Measurements from ENCODE around the gene ARHGDIG.

The ARHGDIG gene

DNA sequence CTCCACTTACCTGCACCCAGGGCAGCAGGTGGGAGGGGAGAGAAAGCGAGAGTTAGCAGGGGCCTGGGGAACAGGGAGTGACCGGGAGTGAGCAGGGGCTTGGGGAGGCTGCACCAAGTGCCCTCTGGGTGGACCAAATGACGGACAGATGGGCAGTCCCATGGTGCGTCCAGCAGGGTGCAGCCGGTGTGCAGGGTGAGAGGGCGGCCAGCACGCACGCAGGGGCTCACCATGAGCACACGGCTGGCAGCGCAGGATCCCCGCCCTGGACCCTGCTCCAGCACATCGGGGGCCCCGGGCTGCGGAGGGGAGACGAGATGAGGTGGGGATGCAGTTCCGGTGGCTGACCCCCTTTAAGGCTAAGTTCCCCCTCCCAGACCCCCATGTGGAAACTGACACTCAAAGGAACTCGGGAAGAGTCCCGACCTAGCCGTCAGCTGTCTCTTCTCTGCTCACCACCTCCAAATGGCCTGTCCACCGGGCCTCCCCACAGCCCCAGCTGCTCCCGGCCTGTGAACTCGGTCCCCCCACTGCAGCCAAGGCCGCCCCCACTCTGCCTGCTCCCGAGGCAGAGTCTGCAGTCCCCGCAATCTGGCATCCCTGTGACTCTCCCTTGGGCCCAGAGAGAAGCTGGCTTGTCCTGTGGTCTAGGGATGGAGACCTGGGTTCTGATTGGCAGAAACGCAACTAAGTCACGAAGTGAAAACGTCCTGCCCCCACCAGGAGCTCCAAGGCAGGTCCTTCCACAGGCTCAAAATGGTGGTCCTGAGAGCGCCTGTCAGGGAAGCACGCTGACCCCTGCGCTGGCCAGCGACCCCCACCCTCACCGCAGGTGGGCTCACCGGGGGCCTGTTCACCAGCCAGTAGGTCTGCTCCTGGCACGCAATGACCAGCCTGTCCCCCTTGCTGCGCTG, 7.5 kb upstream of the ARHGDIG start:
- H2AFZ ChIP-seq (ENCODE audit: low read length) = no peak overlapping the region
- no peaks in the 10 kb centered on the region for H3K9me3 ChIP-seq (replicated peaks in 1 of 2; ENCODE audit: control insufficient read depth in 2 of 2, insufficient read depth in 1 of 2, low read depth in 1 of 2, low read length in 2 of 2)
- no peak overlapping the region for H3K4me3 ChIP-seq (ENCODE audit: low read length in 2 of 2)
- H3K23ac ChIP-seq (ENCODE audit: low read depth, low read length, poor library complexity) = peak overlapping the region; percentile 73
- no peak overlapping the region for H2BK5ac ChIP-seq (ENCODE audit: low read length)
- H3K36me3 ChIP-seq (replicated peaks in 1 of 2; ENCODE audit: control insufficient read depth in 2 of 2, insufficient read depth in 2 of 2, low read length in 2 of 2) = no peaks in the 10 kb centered on the region
- H3K27me3 ChIP-seq (ENCODE audit: control insufficient read depth in 3 of 3, insufficient read depth in 3 of 3, low read depth in 1 of 3, low read length in 3 of 3) = peaks cover 3 to 41% (median 24%) of the 10 kb centered on the region in 3 experiments
- H3K27ac ChIP-seq (replicated peaks; ENCODE audit: low read length) = no peak overlapping the region
- H4K8ac ChIP-seq (ENCODE audit: low read depth, low read length) = no peak overlapping the region
- no CpG with 5 or more reads among the region's 36 CpGs for WGBS, 2 donors (ENCODE audit: extremely low coverage in 2 of 2, insufficient read length in 2 of 2, insufficient replicate concordance in 1 of 2)
- H3K4ac ChIP-seq (ENCODE audit: low read length) = peak overlapping the region; percentile 37
- H3K4me1 ChIP-seq (ENCODE audit: control insufficient read depth in 2 of 2, insufficient read depth in 1 of 2, low read depth in 1 of 2, low read length in 2 of 2) = peaks cover 6 to 7% of the 10 kb centered on the region in 2 donors
- no peak for DNase-seq (ENCODE audit: low spot score)
- no peak overlapping the region for H4K91ac ChIP-seq (ENCODE audit: low read depth, low read length, poor library complexity)
- no peak overlapping the region for H2BK120ac ChIP-seq (ENCODE audit: low read depth, low read length)
- peak overlapping the region; percentile 84 for H2BK12ac ChIP-seq (ENCODE audit: low read length)
- H2AK5ac ChIP-seq (ENCODE audit: low read depth, low read length) = peak overlapping the region; percentile 99
- H3K14ac ChIP-seq (ENCODE audit: low read length) = no peak overlapping the region
- H2BK15ac ChIP-seq (ENCODE audit: low read length) = peak overlapping the region; percentile 67
- peak overlapping the region; percentile 76 for H3K18ac ChIP-seq (ENCODE audit: low read length)
- H3K79me1 ChIP-seq (ENCODE audit: low read depth, low read length) = peaks cover 2% of the 10 kb centered on the region
- H3K9ac ChIP-seq (ENCODE audit: low read depth, low read length, poor library complexity) = no peak overlapping the region
- H3K4me2 ChIP-seq (ENCODE audit: insufficient read depth, low read length, poor library complexity, severe bottlenecking) = no peak overlapping the region

DNA sequence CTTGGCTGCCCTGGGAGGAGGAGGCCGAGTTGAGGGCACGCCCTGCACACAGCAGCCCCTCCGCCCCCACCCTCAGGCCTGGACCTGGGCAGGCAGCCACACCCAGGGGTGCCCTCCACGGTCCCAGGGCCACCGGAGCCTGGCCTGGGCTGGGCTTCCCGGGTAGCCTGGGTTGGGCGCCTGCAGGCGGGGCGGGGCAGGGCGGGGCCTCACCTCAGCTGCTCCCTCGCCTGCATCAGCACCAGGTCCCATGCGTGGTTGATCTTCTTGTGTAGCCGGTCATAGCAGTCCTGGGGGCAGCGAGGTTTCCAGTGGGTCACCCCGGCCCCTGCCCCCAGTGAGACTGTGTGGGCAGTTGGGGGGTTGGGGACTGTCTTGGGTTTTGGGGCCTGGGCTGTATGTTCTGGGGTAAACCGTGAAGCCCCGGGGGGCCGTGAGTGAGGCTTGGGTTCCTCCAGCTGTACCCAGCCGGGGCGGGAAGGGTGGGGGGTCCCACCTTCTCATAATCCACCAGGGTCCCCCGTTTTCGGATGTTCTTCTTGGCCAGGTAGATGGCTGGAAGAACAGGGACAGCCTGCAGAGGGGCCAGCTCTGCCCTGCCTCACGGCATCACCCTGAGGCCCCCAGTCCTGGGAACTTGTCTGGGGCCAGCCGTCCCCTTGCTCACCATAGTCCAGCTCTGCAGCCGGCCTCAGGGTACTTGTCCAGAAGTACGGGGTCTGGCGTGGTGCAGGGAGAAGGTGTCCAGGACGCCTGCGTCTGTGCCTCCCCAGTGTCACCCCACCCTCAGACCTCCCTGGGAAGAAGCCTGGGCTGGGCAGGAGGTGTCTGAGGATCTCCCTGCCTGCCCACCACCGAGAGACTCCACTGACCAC, 6.6 kb upstream of the ARHGDIG start:
- H4K8ac ChIP-seq (ENCODE audit: low read depth, low read length) = no peak overlapping the region
- no peak overlapping the region for H2BK12ac ChIP-seq (ENCODE audit: low read length)
- no peaks in the 10 kb centered on the region for H3K79me1 ChIP-seq (ENCODE audit: low read depth, low read length)
- no peak overlapping the region for H2BK5ac ChIP-seq (ENCODE audit: low read length)
- no peak overlapping the region for H2BK120ac ChIP-seq (ENCODE audit: low read depth, low read length)
- no peak overlapping the region for H3K14ac ChIP-seq (ENCODE audit: low read length)
- H3K23ac ChIP-seq (ENCODE audit: low read depth, low read length, poor library complexity) = peak overlapping the region; percentile 73
- H3K9ac ChIP-seq (ENCODE audit: low read depth, low read length, poor library complexity) = no peak overlapping the region
- H2AK5ac ChIP-seq (ENCODE audit: low read depth, low read length) = peak overlapping the region; percentile 99
- DNase-seq (ENCODE audit: low spot score) = no peak
- no peak overlapping the region for H4K91ac ChIP-seq (ENCODE audit: low read depth, low read length, poor library complexity)
- no peak overlapping the region for H2AFZ ChIP-seq (ENCODE audit: low read length)
- H3K4me3 ChIP-seq (ENCODE audit: low read length in 2 of 2) = no peak overlapping the region
- no peaks in the 10 kb centered on the region for H3K36me3 ChIP-seq (replicated peaks in 1 of 2; ENCODE audit: control insufficient read depth in 2 of 2, insufficient read depth in 2 of 2, low read length in 2 of 2)
- H3K18ac ChIP-seq (ENCODE audit: low read length) = no peak overlapping the region
- H3K9me3 ChIP-seq (replicated peaks in 1 of 2; ENCODE audit: control insufficient read depth in 2 of 2, insufficient read depth in 1 of 2, low read depth in 1 of 2, low read length in 2 of 2) = no peaks in the 10 kb centered on the region
- H3K27me3 ChIP-seq (ENCODE audit: control insufficient read depth in 3 of 3, insufficient read depth in 3 of 3, low read depth in 1 of 3, low read length in 3 of 3) = peaks cover 3 to 47% (median 30%) of the 10 kb centered on the region in 3 experiments
- H3K27ac ChIP-seq (replicated peaks; ENCODE audit: low read length) = no peak overlapping the region
- WGBS, 2 donors (ENCODE audit: extremely low coverage in 2 of 2, insufficient read length in 2 of 2, insufficient replicate concordance in 1 of 2) = no CpG with 5 or more reads among the region's 30 CpGs
- H3K4me1 ChIP-seq (ENCODE audit: control insufficient read depth in 2 of 2, insufficient read depth in 1 of 2, low read depth in 1 of 2, low read length in 2 of 2) = peaks cover 5 to 6% of the 10 kb centered on the region in 2 donors
- H3K4ac ChIP-seq (ENCODE audit: low read length) = no peak overlapping the region
- H2BK15ac ChIP-seq (ENCODE audit: low read length) = peak overlapping the region; percentile 67
- H3K4me2 ChIP-seq (ENCODE audit: insufficient read depth, low read length, poor library complexity, severe bottlenecking) = no peak overlapping the region

DNA sequence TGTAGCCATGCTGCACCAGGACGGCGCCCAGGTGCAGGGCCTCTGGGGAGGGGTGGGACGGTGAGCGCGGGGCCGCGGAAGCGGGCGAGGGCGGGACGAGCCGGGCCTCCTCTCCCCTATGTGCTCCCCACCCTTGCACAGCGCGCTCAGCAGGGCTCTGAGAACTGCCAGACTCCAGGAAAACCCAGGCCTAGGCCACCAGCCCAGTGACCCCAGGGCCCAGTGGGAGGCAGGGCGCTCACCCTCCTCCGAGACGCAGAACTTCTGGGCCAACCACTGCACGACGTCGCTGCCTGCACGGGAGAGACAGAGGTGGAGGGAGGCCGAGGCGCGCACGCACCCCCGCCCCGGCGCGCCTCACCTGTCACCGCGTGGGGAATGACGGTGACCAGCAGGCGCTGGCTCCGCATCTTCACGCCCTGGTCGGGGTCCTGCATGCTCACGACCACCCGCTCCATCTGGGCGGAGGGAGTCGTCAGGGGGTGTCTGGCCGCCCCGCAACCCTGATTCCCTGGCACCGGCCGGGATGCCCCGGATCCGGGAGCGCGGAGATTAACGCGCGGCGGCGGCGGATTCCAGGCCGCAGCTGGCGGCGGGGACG, 5.2 kb upstream of the ARHGDIG start:
- WGBS, 2 donors (ENCODE audit: extremely low coverage in 2 of 2, insufficient read length in 2 of 2, insufficient replicate concordance in 1 of 2) = no CpG with 5 or more reads among the region's 58 CpGs
- Histone ChIP-seq H3K4ac (ENCODE audit: low read length) (no peak overlapping the region), H4K91ac (ENCODE audit: low read depth, low read length, poor library complexity) (no peak overlapping the region), H3K9ac (ENCODE audit: low read depth, low read length, poor library complexity) (peak overlapping the region; percentile 90), H3K36me3 (replicated peaks in 1 of 2; ENCODE audit: control insufficient read depth in 2 of 2, insufficient read depth in 2 of 2, low read length in 2 of 2) (no peaks in the 10 kb centered on the region), H3K4me3 (ENCODE audit: low read length in 2 of 2) (peak overlapping the region; percentile 35 to 82), H2BK12ac (ENCODE audit: low read length) (no peak overlapping the region), H3K9me3 (replicated peaks in 1 of 2; ENCODE audit: control insufficient read depth in 2 of 2, insufficient read depth in 1 of 2, low read depth in 1 of 2, low read length in 2 of 2) (no peaks in the 10 kb centered on the region), H2AK5ac (ENCODE audit: low read depth, low read length) (peak overlapping the region; percentile 84), H2BK5ac (ENCODE audit: low read length) (peak overlapping the region; percentile 75), H3K18ac (ENCODE audit: low read length) (peak overlapping the region; percentile 38), H3K14ac (ENCODE audit: low read length) (no peak overlapping the region), H3K23ac (ENCODE audit: low read depth, low read length, poor library complexity) (peak overlapping the region; percentile 34), H3K79me1 (ENCODE audit: low read depth, low read length) (no peaks in the 10 kb centered on the region), H3K27me3 (ENCODE audit: control insufficient read depth in 3 of 3, insufficient read depth in 3 of 3, low read depth in 1 of 3, low read length in 3 of 3) (peaks cover 5 to 61% (median 43%) of the 10 kb centered on the region in 3 experiments), H2BK15ac (ENCODE audit: low read length) (no peak overlapping the region), H2BK120ac (ENCODE audit: low read depth, low read length) (no peak overlapping the region), H3K4me2 (ENCODE audit: insufficient read depth, low read length, poor library complexity, severe bottlenecking) (peak overlapping the region; percentile 94), H2AFZ (ENCODE audit: low read length) (peak overlapping the region; percentile 89), H3K27ac (replicated peaks; ENCODE audit: low read length) (no peak overlapping the region), H4K8ac (ENCODE audit: low read depth, low read length) (no peak overlapping the region), H3K4me1 (ENCODE audit: control insufficient read depth in 2 of 2, insufficient read depth in 1 of 2, low read depth in 1 of 2, low read length in 2 of 2) (peaks cover 5 to 6% of the 10 kb centered on the region in 2 donors)
- no peak for DNase-seq (ENCODE audit: low spot score)
